ENCODE data around the gene TNFRSF11A.

The TNFRSF11A gene

GRCh38 chr18:62288665-62289008 lies 36.5 kb upstream of the TNFRSF11A start:
- Histone ChIP-seq H3K36me3 (ENCODE audit: insufficient read depth, low read length) (peaks cover 40% of the 10 kb centered on the region), H3K27me3 (ENCODE audit: insufficient read depth, low read length, poor library complexity) (no peaks in the 10 kb centered on the region), H3K9ac (ENCODE audit: low read depth, low read length) (no peak overlapping the region), H3K4me1 (ENCODE audit: insufficient read depth, low read length) (no peaks in the 10 kb centered on the region), H4K20me1 (ENCODE audit: insufficient read depth, low read length) (no peaks in the 10 kb centered on the region), H2AFZ (ENCODE audit: low read depth, low read length) (no peak overlapping the region), H3K4me3 (ENCODE audit: low read depth in 1 of 2, low read length in 2 of 2) (no peak overlapping the region), H3K79me2 (ENCODE audit: insufficient read depth, low read length) (no peaks in the 10 kb centered on the region), H3K9me3 (ENCODE audit: insufficient read depth, low read length, severe bottlenecking) (no peaks in the 10 kb centered on the region), H3K27ac (ENCODE audit: low read length) (no peak overlapping the region), H3K4me2 (ENCODE audit: insufficient read depth, low read length) (no peak overlapping the region)
- ATAC-seq (ENCODE audit: insufficient read depth, low read depth) (no peak), DNase-seq (no peak)
- TF ChIP-seq EZH2 (IDR thresholded peaks at IDR 0.05; ENCODE audit: borderline replicate concordance, low read depth, low read length, severe bottlenecking) = no peak
- TF ChIP-seq CTCF (IDR thresholded peaks at IDR 0.05; ENCODE audit: borderline replicate concordance, extremely low read depth, low read length, poor library complexity, severe bottlenecking) = no peak

GRCh38 chr18:62289047-62289446 lies 36.1 kb upstream of the TNFRSF11A start:
- Histone ChIP-seq H3K27me3 (ENCODE audit: insufficient read depth, low read length, poor library complexity) (no peaks in the 10 kb centered on the region), H3K4me2 (ENCODE audit: insufficient read depth, low read length) (no peak overlapping the region), H3K27ac (ENCODE audit: low read length) (no peak overlapping the region), H3K9ac (ENCODE audit: low read depth, low read length) (no peak overlapping the region), H3K4me3 (ENCODE audit: low read depth in 1 of 2, low read length in 2 of 2) (no peak overlapping the region), H3K4me1 (ENCODE audit: insufficient read depth, low read length) (no peaks in the 10 kb centered on the region), H3K9me3 (ENCODE audit: insufficient read depth, low read length, severe bottlenecking) (no peaks in the 10 kb centered on the region), H4K20me1 (ENCODE audit: insufficient read depth, low read length) (no peaks in the 10 kb centered on the region), H3K79me2 (ENCODE audit: insufficient read depth, low read length) (no peaks in the 10 kb centered on the region), H3K36me3 (ENCODE audit: insufficient read depth, low read length) (peaks cover 38% of the 10 kb centered on the region), H2AFZ (ENCODE audit: low read depth, low read length) (no peak overlapping the region)
- no peak for DNase-seq
- ATAC-seq (ENCODE audit: insufficient read depth, low read depth) = no peak
- no peak for TF ChIP-seq EZH2 (IDR thresholded peaks at IDR 0.05; ENCODE audit: borderline replicate concordance, low read depth, low read length, severe bottlenecking)
- TF ChIP-seq CTCF (IDR thresholded peaks at IDR 0.05; ENCODE audit: borderline replicate concordance, extremely low read depth, low read length, poor library complexity, severe bottlenecking) = no peak

GRCh38 chr18:62294073-62294472 lies 31.0 kb upstream of the TNFRSF11A start:
- Histone ChIP-seq H3K79me2 (ENCODE audit: insufficient read depth, low read length) (no peaks in the 10 kb centered on the region), H2AFZ (ENCODE audit: low read depth, low read length) (no peak overlapping the region), H3K36me3 (ENCODE audit: insufficient read depth, low read length) (peaks cover 26% of the 10 kb centered on the region; the same call in 1 of the 2 replicates), H3K4me2 (ENCODE audit: insufficient read depth, low read length) (no peak overlapping the region), H3K9me3 (ENCODE audit: insufficient read depth, low read length, severe bottlenecking) (no peaks in the 10 kb centered on the region), H3K4me3 (ENCODE audit: low read depth in 1 of 2, low read length in 2 of 2) (no peak overlapping the region), H3K4me1 (ENCODE audit: insufficient read depth, low read length) (no peaks in the 10 kb centered on the region), H3K27ac (ENCODE audit: low read length) (no peak overlapping the region), H3K27me3 (ENCODE audit: insufficient read depth, low read length, poor library complexity) (no peaks in the 10 kb centered on the region), H3K9ac (ENCODE audit: low read depth, low read length) (no peak overlapping the region), H4K20me1 (ENCODE audit: insufficient read depth, low read length) (no peaks in the 10 kb centered on the region)
- DNase-seq (no peak), ATAC-seq (ENCODE audit: insufficient read depth, low read depth) (no peak)
- TF ChIP-seq CTCF (IDR thresholded peaks at IDR 0.05; ENCODE audit: borderline replicate concordance, extremely low read depth, low read length, poor library complexity, severe bottlenecking) (no peak), EZH2 (IDR thresholded peaks at IDR 0.05; ENCODE audit: borderline replicate concordance, low read depth, low read length, severe bottlenecking) (no peak)
